Ishikawa (cell line): ENCODE results near the gene IMMP1L.

ENCODE experiments used
- CEBPB ChIP-seq: IDR thresholded peaks from 2 replicates; pipeline ENCODE4 v1.6.1; 2012
- CREB1 ChIP-seq: IDR thresholded peaks from 2 replicates; pipeline ENCODE4 v1.6.1; 2012; ENCODE audit warnings: low read depth
- EP300 ChIP-seq: IDR thresholded peaks from 2 replicates; pipeline ENCODE4 v1.6.1; 2012; ENCODE audit warnings: borderline replicate concordance
- MAX ChIP-seq: IDR thresholded peaks from 2 replicates; pipeline ENCODE4 v1.6.1; 2012
- REST ChIP-seq: IDR thresholded peaks from 2 replicates; pipeline ENCODE4 v1.6.1; 2012; ENCODE audit warnings: low read depth, mild to moderate bottlenecking
- TAF1 ChIP-seq: IDR thresholded peaks from 2 replicates; pipeline ENCODE4 v1.6.1; 2012; ENCODE audit warnings: low read depth, mild to moderate bottlenecking
- TCF12 ChIP-seq: IDR thresholded peaks from 2 replicates; pipeline ENCODE4 v1.6.1; 2012; ENCODE audit warnings: low read depth
- TEAD4 ChIP-seq: IDR thresholded peaks from 2 replicates; pipeline ENCODE4 v1.6.1; 2012
- YY1 ChIP-seq: IDR thresholded peaks from 2 replicates; pipeline ENCODE4 v1.6.1; 2012; ENCODE audit warnings: low read depth
- ZBTB7A ChIP-seq: IDR thresholded peaks from 2 replicates; pipeline ENCODE4 v1.6.1; 2012; ENCODE audit warnings: low read depth

DNA sequence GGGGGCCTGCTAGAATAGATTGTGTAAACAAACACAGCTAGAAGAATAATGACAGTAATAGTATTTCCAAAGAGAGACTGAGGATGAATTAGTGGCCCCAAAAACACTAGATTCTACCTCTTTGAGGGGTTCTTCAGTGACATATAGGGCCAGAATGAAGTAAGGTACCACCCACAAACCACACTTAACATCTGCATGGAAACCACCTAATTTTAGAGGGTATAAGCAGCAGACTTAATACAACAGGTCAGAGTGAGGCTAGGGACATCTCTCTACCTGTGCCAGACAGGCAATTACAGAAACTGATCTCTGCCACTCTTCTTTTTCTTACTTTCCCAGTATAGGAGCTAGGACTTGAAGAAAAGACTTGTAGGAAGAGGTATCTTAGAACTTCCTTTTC lies 20.3 kb upstream of the IMMP1L start:
- TF ChIP-seq REST = no peak
- no peak for TF ChIP-seq MAX
- TF ChIP-seq TAF1 = no peak
- TF ChIP-seq TCF12 = no peak
- no peak for TF ChIP-seq CREB1
- TF ChIP-seq EP300 = no peak
- TF ChIP-seq YY1 = no peak
- no peak for TF ChIP-seq CEBPB
- TF ChIP-seq TEAD4 = no peak
- TF ChIP-seq ZBTB7A = no peak
